ENCODE results near the gene RANBP3.

- TF ChIP-seq POLR2AphosphoS5 (IDR thresholded peaks at IDR 0.05) (no peak), CTCF (IDR thresholded peaks at IDR 0.05) (no peak), EP300 (IDR thresholded peaks at IDR 0.05) (no peak)
Measured at GRCh38 chr19:5932609-5933262, 45.2 kb downstream of the RANBP3 start.
